SK-MEL-5 (cell line): ENCODE measurements around the gene GRIK1. TPM values are rescaled to one million over a fixed set of nuclear protein-coding genes. Genes with fewer than 3 reads are reported as not detected.
"Not testable (repeated sequence)": the region's sequence is repeated elsewhere in the genome, so short reads cannot be mapped to it uniquely, and the experiment has no call there.

Source experiments
- DNase-seq: peaks from one replicate; pipeline ENCODE4 v3.0.0-alpha.2; 2016; ENCODE audit warnings: low read depth, low spot score
- in situ Hi-C: cut with HindIII; loops from 2 replicates; pipeline ENCODE4 v1.10.0; 2016; ENCODE audit warnings: low sequenced_read_pairs, high pct_unique_total_duplicates, low pct_unique_long_range_greater_than_20kb
- polyA plus RNA-seq, 2 experiments: library from polyadenylated mRNA; depleted of rRNA; stranded (reverse); fragments of >200 nt; gene quantifications; 2 replicates each; pipeline ENCODE4 v1.2.3, GENCODE V29; 2015
- total RNA-seq: library from RNA; depleted of rRNA; stranded (reverse); fragments of >200 nt; shearing (Covaris generic); gene quantifications from 2 replicates; pipeline ENCODE4 v1.2.3, GENCODE V29; 2014; rRNA removed

The GRIK1 gene
- total RNA-seq, result 0.05 and 0.11 TPM in 2 replicates
- 0.14 TPM in 1 of 2 replicates, not detected in the other for polyA plus RNA-seq (2015; cell fraction: cytosol; rRNA removed)
- 0.28 TPM in 1 of 2 replicates, not detected in the other for polyA plus RNA-seq (2015; cell fraction: nucleus; rRNA removed)

- DNase-seq, result no peak
- in situ Hi-C loops, result no loop called here
Measured at GRCh38 chr21:29939924-29940275, at the start of gene GRIK1. Gene GRIK1 (minus strand): TSS chr21:29939996.

DNA sequence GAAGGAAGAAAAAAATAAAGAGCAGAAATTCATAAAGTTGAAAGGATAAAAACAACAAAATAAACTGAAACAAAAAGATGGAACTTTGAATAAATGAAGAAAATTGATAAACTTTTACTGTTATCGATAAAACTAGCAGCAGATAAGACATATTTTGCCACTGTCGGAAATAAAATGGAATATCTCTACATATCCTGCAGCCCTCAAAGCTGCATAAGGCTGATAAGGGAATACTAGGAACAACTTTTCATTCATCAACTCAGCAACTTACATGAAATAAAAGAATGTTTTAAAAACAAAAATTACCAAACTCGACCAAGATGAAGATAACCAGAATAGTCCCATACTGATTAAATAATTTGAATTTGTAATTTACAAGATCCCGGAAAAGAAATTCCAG, 48.0 kb upstream of the GRIK1 start:
- in situ Hi-C loops, result no loop called here
- DNase-seq, result no peak

DNA sequence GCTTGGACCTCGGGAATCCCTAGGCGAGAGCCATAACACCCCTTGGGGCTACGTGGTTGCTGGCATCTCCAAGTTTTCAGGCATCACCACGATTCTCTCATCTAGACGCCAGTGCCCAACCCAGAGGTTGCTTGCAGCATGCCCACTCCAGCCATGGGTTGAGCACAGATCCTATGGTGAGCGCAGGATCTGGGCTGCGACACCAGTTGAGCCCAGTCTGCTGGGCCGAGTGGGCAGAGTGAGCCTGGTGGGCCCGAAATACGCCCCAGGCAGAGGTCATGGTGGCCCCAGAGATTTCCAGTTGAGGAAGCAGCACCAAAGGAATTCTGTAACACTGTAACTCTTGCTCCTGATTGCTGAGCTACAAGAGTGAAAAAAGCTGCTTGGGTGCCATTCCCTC, 46.1 kb upstream of the GRIK1 start:
- no peak for DNase-seq
- in situ Hi-C loops, result no loop called here

DNA sequence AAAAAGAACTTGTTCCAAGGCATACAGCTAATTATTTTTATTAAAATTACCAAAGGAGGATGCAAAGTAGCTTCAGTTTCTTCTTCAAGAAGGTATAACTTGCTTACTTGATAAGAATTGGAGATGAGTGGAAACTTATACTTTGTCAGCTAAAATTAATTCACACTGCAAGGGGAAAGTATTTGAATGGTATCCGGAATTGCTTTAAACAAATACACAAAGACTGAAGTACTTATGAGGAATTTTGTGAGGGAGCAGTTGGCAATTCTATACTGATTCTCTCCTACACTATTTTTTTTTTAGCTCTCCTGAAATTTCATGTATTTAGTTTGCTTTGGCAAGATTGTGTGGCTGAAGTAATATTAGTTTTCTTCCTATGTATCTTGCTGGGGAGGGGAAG, 39.2 kb upstream of the GRIK1 start:
- in situ Hi-C loops, result no loop called here

DNA sequence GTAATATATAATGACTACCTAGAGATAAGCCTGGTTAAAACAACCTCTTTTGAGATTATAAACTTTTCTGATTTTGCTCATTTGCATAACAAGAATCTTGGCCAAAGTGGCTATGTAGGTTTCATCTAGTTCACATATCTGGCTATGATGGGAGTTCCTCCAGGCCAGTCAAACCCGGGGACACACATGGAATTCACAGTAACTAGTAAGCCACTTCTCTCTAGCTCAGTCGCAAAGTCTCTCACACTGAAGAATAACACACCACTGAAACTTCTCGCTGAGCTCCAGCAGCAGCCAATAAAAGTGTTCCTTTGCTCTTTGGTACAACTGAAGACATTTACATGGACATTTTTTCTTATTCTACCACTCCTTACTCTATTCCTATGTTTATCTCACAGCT, 36.0 kb upstream of the GRIK1 start:
- in situ Hi-C loops, result no loop called here
- DNase-seq, result no peak

More for the DNA sequence above, 39.2 kb upstream of the GRIK1 start:
- no peak for DNase-seq

- DNase-seq, result no peak
- in situ Hi-C loops, result no loop called here
Measured at GRCh38 chr21:29973258-29973657, 33.5 kb upstream of the GRIK1 start.

DNA sequence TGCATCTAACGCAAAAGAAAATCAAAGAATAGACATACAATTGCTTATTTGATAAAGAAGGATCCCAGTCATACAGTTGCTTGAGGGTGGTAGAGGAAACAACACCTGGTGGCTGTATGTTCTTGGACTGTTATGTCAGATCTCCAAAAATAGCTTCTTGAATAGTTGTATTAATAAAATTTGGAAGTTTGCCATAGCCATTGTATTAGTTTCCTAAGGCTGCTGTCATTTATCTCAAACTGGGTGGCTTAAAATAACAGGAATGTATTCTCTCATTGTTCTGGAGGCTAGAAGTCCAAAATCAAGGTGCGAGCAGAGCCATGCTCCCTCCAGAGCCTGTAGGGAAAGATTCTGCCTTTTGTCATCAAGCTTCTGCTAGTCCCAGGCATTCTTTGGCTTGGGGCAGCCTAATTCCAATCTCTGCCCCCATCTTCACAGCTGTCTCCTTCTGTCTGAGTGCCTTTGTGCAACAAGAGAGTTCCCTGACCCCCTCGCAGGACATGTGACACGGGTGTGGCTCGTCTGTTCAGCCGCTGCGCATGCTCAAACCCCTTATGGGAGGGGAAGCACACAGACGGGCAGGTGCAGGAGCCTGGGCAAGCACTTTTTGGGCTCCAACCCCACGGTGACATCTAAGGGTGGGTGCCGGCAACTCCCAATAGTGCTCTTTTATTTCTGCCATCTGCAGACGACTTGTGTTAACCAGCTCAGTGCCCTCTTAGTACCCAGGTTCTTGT, 21.7 kb upstream of the GRIK1 start:
- in situ Hi-C loops, result no loop called here
- no peak for DNase-seq

- in situ Hi-C loops, result no loop called here
- no peak for DNase-seq
Measured at GRCh38 chr21:29958551-29958950, 18.8 kb upstream of the GRIK1 start.

GRCh38 chr21:29958035-29958434, 18.2 kb upstream of the GRIK1 start:
- in situ Hi-C loops, DNase-seq: not testable (repeated sequence)

DNA sequence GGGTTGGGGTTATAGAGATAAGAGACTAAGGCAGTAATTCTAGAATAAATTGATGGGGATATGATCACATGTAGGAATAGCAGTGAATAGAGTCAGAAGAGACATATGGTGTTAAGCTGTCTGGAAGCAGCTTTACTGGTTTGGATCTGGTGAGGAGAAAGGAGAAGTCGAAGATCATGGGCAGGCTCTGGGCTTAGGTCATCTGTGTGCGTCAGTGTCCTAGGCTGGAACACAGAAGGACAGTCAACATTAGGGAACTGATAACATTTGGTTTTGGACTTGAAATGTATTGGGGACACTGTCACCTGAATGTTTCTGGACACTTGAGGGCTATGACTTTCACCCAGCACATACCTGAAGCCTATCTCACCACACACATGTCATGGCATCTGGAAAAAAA, 13.9 kb upstream of the GRIK1 start:
- DNase-seq, result no peak
- in situ Hi-C loops, result no loop called here

- DNase-seq, result no peak
- in situ Hi-C loops, result no loop called here
Measured at GRCh38 chr21:29953072-29953471, 13.3 kb upstream of the GRIK1 start.

- in situ Hi-C loops, result no loop called here
- DNase-seq, result no peak
Measured at GRCh38 chr21:29951911-29952310, 12.1 kb upstream of the GRIK1 start.

- in situ Hi-C loops, result no loop called here
- no peak for DNase-seq
Measured at GRCh38 chr21:29949991-29950390, 10.2 kb upstream of the GRIK1 start.

DNA sequence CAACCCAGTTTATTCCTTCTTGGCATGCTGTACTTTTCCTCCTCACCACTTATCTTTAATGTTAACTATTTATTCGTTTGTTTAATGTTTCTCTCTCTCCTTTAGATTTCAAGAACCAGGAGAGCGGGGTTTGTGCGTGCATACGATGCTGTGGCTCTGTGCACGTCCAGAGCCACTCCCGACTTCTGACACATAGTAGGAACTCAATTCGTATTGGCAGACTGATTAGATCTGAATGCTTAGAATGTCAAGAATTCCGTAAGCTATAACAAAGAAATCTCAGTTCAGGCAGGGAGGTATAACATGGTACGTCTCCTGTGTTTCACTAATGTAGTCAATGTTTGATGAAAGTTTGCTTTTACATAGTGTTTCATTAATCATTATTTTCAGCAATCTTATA, 7.3 kb upstream of the GRIK1 start:
- in situ Hi-C loops, result no loop called here
- no peak for DNase-seq

GRCh38 chr21:29943885-29944284, 4.1 kb upstream of the GRIK1 start:
- DNase-seq, result peak; percentile 41
- in situ Hi-C loops, result no loop called here

DNA sequence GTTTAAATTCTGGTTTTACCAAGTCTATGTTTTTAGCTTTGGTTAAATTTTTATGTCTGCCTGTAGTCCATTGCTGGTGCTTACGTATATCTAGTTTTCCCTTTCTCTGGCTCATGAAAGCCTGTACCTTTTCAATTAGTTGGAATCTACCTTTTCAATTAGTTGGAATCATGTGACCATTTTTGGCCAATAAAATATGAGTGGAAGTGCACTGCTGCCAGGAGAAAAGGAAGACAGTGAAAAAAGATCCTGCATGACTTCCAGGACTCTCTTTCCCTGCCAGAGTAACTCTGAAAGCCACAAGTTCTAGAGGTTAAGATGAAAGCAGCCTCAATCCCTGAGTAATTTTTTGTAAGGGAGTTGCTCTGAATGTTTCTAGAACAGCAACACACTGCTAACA, 2.2 kb upstream of the GRIK1 start:
- in situ Hi-C loops, result no loop called here
- DNase-seq, result no peak

GRCh38 chr21:29940991-29941390, 1.2 kb upstream of the GRIK1 start:
- no peak for DNase-seq
- in situ Hi-C loops, result no loop called here

DNA sequence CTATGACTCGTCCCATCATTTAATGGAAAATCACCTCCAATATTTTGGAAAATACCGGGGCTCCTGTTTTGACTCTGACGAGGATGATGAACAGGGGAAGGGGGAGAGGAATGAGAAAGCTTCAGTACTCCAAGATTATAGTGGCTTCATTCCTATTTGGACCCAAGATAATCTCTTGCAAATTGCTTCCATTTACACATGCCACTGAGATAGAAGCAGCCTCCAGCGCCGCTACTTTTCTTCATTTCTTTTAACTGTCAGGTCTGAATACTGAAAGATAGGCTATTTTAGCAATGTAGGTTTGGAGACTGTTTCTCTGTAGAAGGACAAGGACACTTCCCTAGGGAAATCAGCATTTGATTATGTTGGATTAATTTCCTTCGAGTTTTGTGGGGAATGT, 565 bp upstream of the GRIK1 start:
- DNase-seq, result no peak
- in situ Hi-C loops, result no loop called here

DNA sequence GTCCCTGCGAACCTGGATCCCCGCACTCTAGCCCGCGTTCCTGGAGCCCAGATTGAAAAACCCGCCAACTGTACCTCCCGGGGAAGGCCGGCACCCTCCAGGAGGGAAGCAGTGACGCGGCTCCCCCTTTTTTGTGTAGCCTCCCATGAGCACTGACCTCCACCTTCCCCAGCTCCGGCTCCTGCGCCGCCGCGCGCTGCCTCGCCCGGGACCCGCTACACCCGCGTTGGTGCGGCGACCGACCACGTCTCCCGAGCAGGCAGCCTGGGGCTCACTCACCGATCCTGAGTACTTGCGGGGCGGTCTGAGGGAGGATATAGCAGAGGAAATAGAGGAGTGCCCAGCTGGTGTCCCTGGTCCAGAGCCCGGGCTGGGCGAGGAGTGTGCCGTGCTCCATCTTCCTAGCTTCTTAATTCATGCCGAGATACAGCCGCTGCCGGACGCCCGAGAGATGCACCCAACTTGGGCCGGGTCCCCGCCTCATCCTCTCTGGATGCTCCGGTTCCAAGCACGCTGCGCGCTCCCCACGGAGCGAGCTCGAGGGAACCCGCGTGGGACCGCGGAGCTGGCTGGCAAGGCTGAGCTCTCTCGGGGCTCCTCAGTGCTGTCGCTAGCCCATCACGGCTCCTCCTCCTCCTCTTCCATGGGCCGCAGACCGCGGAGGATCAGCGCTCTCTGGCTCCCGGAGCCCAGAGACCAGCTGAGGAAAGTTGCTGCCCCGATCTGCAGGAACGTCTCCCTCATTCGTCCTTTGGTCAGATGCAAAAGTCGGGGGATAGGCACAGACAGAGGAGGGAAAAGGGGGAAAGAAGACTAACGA, 482 bp downstream of the GRIK1 start:
- DNase-seq, result no peak
- in situ Hi-C loops, result no loop called here
